ENCODE data around the gene TMEM87A. TPM values are rescaled to one million over a fixed set of nuclear protein-coding genes. Genes with fewer than 3 reads are reported as not detected.
A peak's percentile ranks its signal among the peaks of the same experiment; 100 is the strongest.

TMEM87A gene
- polyA plus RNA-seq, 1 experiment: 37.4 TPM

GRCh38 chr15:42163291-42163690, 109.9 kb downstream of the TMEM87A start:
- ChIA-PET POLR2A (no interaction called here), CTCF (no interaction called here)
- Histone ChIP-seq H3K9me3 (ENCODE audit: control insufficient read depth, insufficient read depth, low read length) (no peaks in the 10 kb centered on the region), H3K27ac (ENCODE audit: low read depth, low read length) (no peak overlapping the region), H3K4me3 (ENCODE audit: low read depth, low read length) (no peak overlapping the region), H3K27me3 (ENCODE audit: control insufficient read depth, insufficient read depth, low read length) (no peaks in the 10 kb centered on the region)
- no peak for TF ChIP-seq CTCF (IDR thresholded peaks at IDR 0.05; ENCODE audit: low read depth, low read length)
- no peak for DNase-seq (ENCODE audit: low read depth, low spot score)

Small RNA genes lying within 50 kb of the gene (small RNA-seq; reads per million reads assigned to genes)
- 20.4 reads per million, percentile 79 among the genes with 10 or more reads in this experiment for gene MIR627 (ENCODE audit: insufficient read length, low read depth)

Other genes with a start within 250 kb of the TMEM87A start
- not detected in 2 replicates for gene PLA2G4D, start 178.9 kb downstream of the TMEM87A start, polyA plus RNA-seq (2011; rRNA removed)
- gene PLA2G4F, start 116.8 kb downstream of the TMEM87A start, polyA plus RNA-seq (2011; rRNA removed): not detected in 2 replicates
- gene VPS39, start 65.1 kb downstream of the TMEM87A start, polyA plus RNA-seq (2011; rRNA removed): 67.3 and 69.0 TPM in 2 replicates
- gene GANC, start 232 bp downstream of the TMEM87A start, polyA plus RNA-seq (2011; rRNA removed): 14.6 and 16.5 TPM in 2 replicates
- 1.1 and 1.2 TPM in 2 replicates for gene CAPN3, start 86.1 kb upstream of the TMEM87A start, polyA plus RNA-seq (2011; rRNA removed)
- gene ZNF106, start 217.7 kb upstream of the TMEM87A start, polyA plus RNA-seq (2011; rRNA removed): 60.8 and 67.4 TPM in 2 replicates
- 65.9 and 83.7 TPM in 2 replicates for gene SNAP23, start 222.2 kb upstream of the TMEM87A start, polyA plus RNA-seq (2011; rRNA removed)